DMS 273 (cell line): ENCODE data around the gene MYO1B.

Experiments
- DNase-seq: peaks from one replicate; lab custom pipeline; 2025; ENCODE audit not compliant: unreplicated experiment; lab: John Stamatoyannopoulos, UW

Gene MYO1B

GRCh38 chr2:191394043-191394442, 148.8 kb downstream of the MYO1B start:
- no peak for DNase-seq

DNA sequence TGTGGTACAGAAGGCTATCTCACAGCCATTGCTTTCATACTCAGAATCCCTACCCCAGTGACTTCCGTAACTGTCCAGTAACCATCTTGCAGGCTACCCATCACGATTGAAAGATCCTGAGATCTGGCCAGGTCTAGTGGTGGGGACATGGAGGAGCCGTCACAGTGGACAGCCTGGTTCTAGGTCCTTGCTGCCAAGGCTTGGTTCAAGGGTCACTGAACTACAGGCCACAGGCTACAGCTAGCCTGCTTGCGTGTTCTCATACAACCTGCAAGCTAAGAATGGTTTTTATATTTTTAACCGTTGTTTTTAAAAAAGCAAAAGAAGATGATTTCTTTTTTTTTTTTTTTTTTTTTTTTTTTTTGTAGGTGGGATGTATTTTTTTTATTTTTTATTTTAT, 151.6 kb downstream of the MYO1B start:
- no peak for DNase-seq

- DNase-seq = no peak
Measured at GRCh38 chr2:191399601-191400000, 154.4 kb downstream of the MYO1B start.

GRCh38 chr2:191401287-191401686, 156.1 kb downstream of the MYO1B start:
- no peak for DNase-seq

DNA sequence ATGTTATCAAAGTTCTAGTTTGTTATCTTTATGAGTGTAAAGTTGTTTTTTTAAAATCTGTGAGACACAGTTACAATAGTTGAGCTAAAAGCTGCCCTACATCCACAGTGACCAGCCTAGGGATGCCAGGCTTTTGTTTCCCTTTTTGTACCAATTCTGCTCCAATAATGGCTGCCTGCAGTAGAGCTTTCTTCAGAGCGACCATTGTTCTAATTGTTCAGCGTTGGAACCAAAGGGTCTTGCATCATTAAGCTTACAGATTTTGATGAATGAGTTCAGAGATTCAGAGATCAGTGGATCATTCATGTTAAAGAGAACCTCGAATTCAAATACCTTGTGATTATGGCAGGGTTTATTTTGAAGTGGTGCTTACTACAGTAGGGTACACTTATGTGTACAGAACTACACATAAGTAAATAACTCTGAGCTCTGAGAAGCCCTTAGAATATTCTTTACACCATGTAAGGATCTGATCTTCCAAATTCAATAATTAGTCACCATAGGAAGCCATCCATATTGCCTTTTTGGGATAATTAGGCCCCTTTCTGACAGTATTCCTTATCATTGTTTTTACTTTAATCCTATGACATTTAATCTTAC, 157.9 kb downstream of the MYO1B start:
- DNase-seq = no peak

GRCh38 chr2:191404568-191404991, 159.4 kb downstream of the MYO1B start:
- DNase-seq = no peak

DNA sequence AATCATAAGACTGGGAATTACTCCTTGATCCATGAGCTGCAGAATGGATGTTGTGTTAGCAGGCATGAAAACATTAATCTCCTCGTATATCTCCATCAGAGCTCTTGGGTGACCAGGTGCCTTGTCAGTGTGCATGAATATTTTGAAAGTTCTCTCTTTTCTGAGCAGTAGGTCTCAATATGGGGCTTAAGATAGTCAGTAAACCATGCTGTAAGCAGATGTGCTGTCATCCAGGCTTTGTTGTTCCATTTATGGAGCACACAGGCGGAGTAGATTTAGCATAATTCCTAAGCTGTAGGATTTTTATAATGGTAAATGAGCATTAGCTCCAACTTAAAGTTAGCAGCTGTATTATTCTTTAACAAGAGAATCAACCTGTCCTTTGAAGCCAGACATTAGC, 160.3 kb downstream of the MYO1B start:
- DNase-seq = no peak

- no peak for DNase-seq
Measured at GRCh38 chr2:191410646-191411436, 165.6 kb downstream of the MYO1B start.

DNA sequence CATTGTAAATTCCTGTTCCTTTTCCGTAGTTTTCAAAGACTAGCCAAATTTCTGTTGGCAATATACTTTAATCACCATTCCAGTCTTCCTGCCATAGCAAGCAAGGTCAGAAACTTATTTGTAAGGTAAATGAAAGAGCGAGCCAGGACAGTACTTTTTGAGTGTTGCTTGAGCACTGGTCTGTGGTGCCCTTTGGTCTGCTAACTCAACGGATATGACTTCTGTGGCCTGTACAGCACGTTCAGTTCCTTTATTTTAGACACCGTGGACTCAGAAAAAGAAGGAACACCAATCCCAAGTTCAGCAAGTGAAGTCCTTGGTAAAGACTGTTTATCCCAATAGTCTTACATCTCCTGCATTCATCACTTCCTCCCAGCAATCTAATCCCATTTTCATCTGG, 166.3 kb downstream of the MYO1B start:
- DNase-seq = no peak

- DNase-seq = no peak
Measured at GRCh38 chr2:191412353-191412752, 167.1 kb downstream of the MYO1B start.

DNA sequence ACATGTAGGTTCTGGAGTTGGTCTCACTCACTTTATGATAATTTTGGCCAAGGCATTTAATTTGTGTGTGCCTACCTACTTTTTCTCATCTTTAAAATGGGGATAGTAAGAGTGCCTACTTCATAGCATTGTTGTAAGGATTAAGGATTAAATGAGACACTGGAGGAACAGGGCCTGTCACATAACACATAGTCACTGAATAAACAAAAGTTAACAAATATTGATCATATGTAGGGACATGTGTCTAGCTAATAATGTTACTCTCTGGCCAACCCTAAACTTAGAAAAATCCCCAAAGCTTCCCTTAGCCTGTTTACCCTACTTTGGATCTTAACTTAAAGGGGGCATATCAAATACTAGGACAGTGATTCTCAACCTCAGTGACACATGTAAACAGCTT, 169.9 kb downstream of the MYO1B start:
- no peak for DNase-seq

- no peak for DNase-seq
Measured at GRCh38 chr2:191415858-191416257, 170.7 kb downstream of the MYO1B start.

GRCh38 chr2:191417746-191418145, 172.5 kb downstream of the MYO1B start:
- DNase-seq = no peak

GRCh38 chr2:191421950-191422349, 176.7 kb downstream of the MYO1B start:
- DNase-seq = no peak

GRCh38 chr2:191427031-191427430, 181.8 kb downstream of the MYO1B start:
- no peak for DNase-seq

DNA sequence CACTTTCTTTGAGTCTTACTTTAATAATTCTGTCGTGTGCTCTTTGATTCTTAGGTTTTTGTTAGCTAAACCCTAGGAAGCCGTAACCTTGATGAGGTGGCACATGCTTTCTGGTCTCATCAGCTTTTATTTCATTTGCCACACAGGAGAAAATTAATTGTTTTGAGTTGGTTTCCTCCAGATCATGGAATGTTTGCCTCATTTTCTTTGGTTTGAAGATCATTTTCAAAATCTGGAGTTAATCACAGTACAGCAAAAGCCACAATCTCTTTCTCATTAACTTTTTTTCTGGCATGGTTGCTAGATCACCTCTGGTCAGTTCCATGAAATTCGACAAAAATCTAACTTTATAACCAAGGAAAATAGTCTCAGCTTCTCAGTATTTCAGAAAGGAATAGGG, 182.9 kb downstream of the MYO1B start:
- DNase-seq = no peak

GRCh38 chr2:191430476-191430875, 185.3 kb downstream of the MYO1B start:
- no peak for DNase-seq

GRCh38 chr2:191432121-191432520, 186.9 kb downstream of the MYO1B start:
- DNase-seq = no peak

- DNase-seq = no peak
Measured at GRCh38 chr2:191434072-191434471, 188.9 kb downstream of the MYO1B start.

GRCh38 chr2:191435141-191435540, 189.9 kb downstream of the MYO1B start:
- DNase-seq = no peak

DNA sequence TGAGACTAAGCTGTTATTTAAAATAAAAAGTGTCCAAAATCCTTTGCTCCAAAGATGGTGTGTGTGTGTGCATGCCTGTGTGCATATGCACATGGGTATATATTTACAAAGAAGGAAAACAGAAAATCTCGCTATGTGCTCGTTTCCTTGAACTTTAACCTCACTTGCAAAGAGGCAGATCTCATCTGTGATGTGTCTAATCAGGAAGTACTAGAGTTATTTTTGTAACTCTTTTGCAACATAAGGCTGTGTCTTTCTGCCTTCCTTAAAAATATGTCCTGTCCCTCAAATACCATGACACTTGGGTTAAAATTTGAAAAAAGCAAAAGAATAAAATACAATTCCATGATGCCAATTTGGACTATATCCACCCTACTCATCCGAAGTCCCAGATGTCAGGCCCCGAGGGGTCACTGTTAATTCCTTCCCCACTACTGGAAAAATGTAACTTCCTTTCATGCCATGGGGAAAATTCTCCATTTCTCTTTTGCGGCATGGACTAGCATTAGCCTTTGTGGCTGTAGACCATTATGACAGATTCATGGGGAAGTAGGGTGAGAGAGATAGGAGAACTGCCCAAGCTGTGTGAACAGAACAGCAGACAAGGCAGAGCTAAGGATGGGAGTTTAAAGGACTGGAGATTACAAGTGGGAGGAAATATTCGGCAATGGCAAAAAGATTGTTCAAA, 191.3 kb downstream of the MYO1B start:
- no peak for DNase-seq

DNA sequence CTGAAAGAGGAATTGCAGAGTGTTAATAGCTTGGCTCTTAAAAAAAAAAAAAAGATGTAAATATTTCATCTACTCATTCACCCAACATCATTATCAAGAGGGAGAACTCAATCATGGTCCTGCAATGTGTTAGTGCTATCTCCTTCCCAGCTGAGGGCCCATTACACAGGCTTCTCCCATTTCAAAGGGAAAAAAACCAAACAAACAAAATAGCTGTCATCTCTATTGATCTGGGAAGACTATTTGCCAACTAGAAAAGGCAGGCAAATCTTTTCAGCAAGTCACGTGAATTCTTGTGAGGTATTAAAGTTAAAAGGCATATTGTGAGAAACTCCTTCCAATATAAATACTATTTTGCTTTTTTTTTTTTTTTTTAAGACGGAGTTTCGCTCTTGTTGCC, 194.3 kb downstream of the MYO1B start:
- no peak for DNase-seq
